Coronary artery (tissue), 2 donors: ENCODE results near the gene GPC6.

Experiments
- DNase-seq: peaks from one replicate; pipeline ENCODE4 v3.0.0-alpha.2; 2017; ENCODE audit warnings: low spot score
- H3K27ac ChIP-seq, 2 donors: fragments of 200-600 bp; sonication (generic); one replicate each; pipeline ENCODE4 v1.5.1; 2016 to 2019
- H3K4me3 ChIP-seq: fragments of 200-600 bp; sonication (generic); 2 replicates; pipeline ENCODE4 v1.5.1; 2016; ENCODE audit warnings: mild to moderate bottlenecking, moderate library complexity
- TF ChIP-seq, protein P1 (sequence below): fragments of 200-600 bp; sonication (generic); IDR thresholded peaks from one replicate; pipeline ENCODE4 v1.5.1; 2019; ENCODE audit warnings: antibody characterized with exemption

The GPC6 gene

GRCh38 chr13:93466502-93467036 is 240.0 kb downstream of the GPC6 start:
- no peak overlapping the region for H3K27ac ChIP-seq
- no peak for DNase-seq
- H3K4me3 ChIP-seq = no peak overlapping the region
- TF ChIP-seq, protein P1, sequence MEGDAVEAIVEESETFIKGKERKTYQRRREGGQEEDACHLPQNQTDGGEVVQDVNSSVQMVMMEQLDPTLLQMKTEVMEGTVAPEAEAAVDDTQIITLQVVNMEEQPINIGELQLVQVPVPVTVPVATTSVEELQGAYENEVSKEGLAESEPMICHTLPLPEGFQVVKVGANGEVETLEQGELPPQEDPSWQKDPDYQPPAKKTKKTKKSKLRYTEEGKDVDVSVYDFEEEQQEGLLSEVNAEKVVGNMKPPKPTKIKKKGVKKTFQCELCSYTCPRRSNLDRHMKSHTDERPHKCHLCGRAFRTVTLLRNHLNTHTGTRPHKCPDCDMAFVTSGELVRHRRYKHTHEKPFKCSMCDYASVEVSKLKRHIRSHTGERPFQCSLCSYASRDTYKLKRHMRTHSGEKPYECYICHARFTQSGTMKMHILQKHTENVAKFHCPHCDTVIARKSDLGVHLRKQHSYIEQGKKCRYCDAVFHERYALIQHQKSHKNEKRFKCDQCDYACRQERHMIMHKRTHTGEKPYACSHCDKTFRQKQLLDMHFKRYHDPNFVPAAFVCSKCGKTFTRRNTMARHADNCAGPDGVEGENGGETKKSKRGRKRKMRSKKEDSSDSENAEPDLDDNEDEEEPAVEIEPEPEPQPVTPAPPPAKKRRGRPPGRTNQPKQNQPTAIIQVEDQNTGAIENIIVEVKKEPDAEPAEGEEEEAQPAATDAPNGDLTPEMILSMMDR = no peak

DNA sequence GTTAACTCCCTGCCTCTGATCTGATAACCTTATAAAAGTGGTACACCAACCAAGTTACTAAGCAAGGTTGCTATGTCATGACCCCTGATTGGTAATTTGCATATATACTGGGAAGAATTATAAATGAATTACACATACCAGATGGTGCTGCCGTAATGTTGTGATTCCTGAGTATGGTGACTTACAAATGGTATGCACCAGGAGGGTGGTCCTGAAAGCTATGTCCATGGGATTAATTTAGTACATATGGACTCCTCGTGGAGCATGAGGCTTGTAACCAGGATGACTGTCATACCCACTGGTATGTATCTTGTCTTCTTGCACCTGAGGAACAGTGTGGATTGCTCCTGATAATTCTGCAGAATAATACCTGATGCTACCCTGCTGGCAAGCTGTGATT is 240.6 kb downstream of the GPC6 start:
- TF ChIP-seq, protein P1 = no peak
- no peak for DNase-seq
- Histone ChIP-seq H3K27ac (no peak overlapping the region), H3K4me3 (no peak overlapping the region)

DNA sequence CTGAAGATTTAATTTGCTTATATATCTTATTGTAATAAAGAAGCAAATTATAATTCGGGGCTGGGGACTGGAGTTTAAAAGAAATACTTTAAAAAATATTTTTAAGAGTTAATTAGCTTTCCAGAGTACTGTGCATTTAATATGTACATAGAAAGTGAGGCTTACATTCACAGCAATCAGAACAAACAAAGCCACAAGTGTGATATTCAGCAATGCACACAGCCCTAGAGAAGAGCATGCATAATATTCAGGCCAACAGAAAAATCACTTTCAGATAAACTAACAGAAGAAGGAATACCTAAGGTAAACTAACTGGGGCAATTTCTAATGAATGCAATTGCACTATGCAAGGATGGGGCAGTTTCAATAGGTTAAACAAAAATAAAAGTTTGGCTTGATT is 241.8 kb downstream of the GPC6 start:
- DNase-seq = no peak
- H3K27ac ChIP-seq = no peak overlapping the region

GRCh38 chr13:93472296-93472695 is 245.7 kb downstream of the GPC6 start:
- TF ChIP-seq, protein P1 = no peak
- no peak for DNase-seq

More for the DNA sequence above, 241.8 kb downstream of the GPC6 start:
- TF ChIP-seq, protein P1 = no peak
- no peak overlapping the region for H3K4me3 ChIP-seq

DNA sequence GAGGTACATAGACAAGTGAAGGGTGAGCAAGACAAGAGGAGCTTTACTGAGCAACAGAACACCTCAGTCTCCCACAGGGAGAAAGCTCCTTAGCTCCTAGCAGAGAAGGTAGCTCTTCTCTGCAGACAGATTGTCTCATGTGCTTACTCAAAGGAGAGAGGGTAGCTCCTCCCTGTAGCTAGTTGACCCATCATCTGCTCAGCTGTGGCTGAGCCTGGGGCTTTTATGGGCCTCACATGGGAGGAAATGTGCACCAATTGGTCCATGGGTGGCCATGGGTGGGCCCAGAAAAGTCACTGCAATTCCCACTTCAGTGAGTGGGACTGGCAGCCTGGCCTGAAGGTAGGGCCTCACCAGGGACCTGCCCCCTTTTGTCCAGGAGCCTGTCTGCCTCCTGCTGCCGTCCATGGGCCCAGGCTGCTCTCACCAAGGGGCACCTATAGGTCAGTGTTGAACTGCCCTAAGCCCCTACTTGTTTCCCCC is 246.2 kb downstream of the GPC6 start:
- no peak for DNase-seq
- Histone ChIP-seq H3K4me3 (no peak overlapping the region), H3K27ac (no peak overlapping the region)
- TF ChIP-seq, protein P1 = no peak

More at GRCh38 chr13:93472296-93472695, 245.7 kb downstream of the GPC6 start:
- no peak overlapping the region for H3K4me3 ChIP-seq
- H3K27ac ChIP-seq = no peak overlapping the region

GRCh38 chr13:93473441-93474270 is 247.0 kb downstream of the GPC6 start:
- TF ChIP-seq, protein P1 = no peak
- Histone ChIP-seq H3K27ac (peak overlapping the region in 1 of 2 donors; percentile 24), H3K4me3 (no peak overlapping the region)
- DNase-seq = no peak
